K562 (cell line): Measurements from ENCODE around the gene BMPR2. TPM values are rescaled to one million over a fixed set of nuclear protein-coding genes. Genes with fewer than 3 reads are reported as not detected.

Experiments
- ATAC-seq: fragments of 200-7000 bp; cut with Tn5 transposase; 3 replicates; pipeline ENCODE4 v1.9.1; 2020; ENCODE audit warnings: moderate library complexity
- BruUV-seq: library from RNA; stranded (reverse); fragments of 400-500 nt; replicated peaks from 2 replicates; lab custom pipeline; 2021; lab: Mats Ljungman, UMichigan
- CTCF ChIA-PET: fragments of 300-600 bp; formaldehyde crosslinking; extraction: SDS; loops from one replicate; lab custom pipeline; 2021; ENCODE audit warnings: low intra/inter-chr PET ratio; lab: Yijun Ruan, JAX
- POLR2A ChIA-PET: fragments of 300-600, 350-650 bp; sonication (Branson Sonifier 250); formaldehyde crosslinking; extraction: SDS; loops from one replicate; lab custom pipeline; 2021; ENCODE audit warnings: antibody characterized with exemption, inconsistent platforms; lab: Yijun Ruan, JAX
- DNase-seq, 4 experiments: peaks; one replicate each; pipeline versions ENCODE4 v3.0.0 to v3.0.0-alpha.2; 2011 to 2018; ENCODE audit warnings: low spot score in 3 of 4, mixed read lengths in 3 of 4; ENCODE audit errors: extremely low read depth in 1 of 4
- FAIRE-seq: peaks from 2 replicates; lab custom pipeline; 2011; peaks lifted over from hg19 to GRCh38; lab: Jason Lieb, UNC
- H2AFZ ChIP-seq: 2 replicates; pipeline ENCODE4 v1.6.0; 2011; ENCODE audit warnings: low read depth, low read length, control low read depth, inconsistent platforms
- H3K27ac ChIP-seq: fragments of 200-600 bp; 3 replicates; pipeline ENCODE4 v1.8.0; 2011; ENCODE audit warnings: low read depth, mild to moderate bottlenecking, control low read depth, inconsistent platforms, low read length, moderate library complexity, mixed read lengths; ENCODE audit errors: extremely low read depth
- H3K27me3 ChIP-seq, 2 experiments: fragments of 300-600 bp in 1 of 2; 2 replicates in 1 of 2; 3 replicates in 1 of 2; pipeline versions ENCODE4 v1.6.0 to v1.8.0; 2011; ENCODE audit warnings: inconsistent platforms in 2 of 2, low read length in 2 of 2, mild to moderate bottlenecking in 1 of 2, mixed read lengths in 1 of 2, moderate library complexity in 1 of 2; ENCODE audit not compliant: control insufficient read depth in 2 of 2, insufficient read depth in 2 of 2
- H3K36me3 ChIP-seq: fragments of 300-600 bp; 3 replicates; pipeline ENCODE4 v1.8.0; 2011; ENCODE audit warnings: mild to moderate bottlenecking, low read length, inconsistent platforms; ENCODE audit not compliant: control insufficient read depth, insufficient read depth
- H3K4me1 ChIP-seq, 2 experiments: fragments of 200-600 bp in 1 of 2; replicated peaks in 1 of 2; 2 replicates in 1 of 2; 3 replicates in 1 of 2; pipeline versions ENCODE4 v1.5.1 to v1.8.0; 2011; ENCODE audit warnings: inconsistent platforms in 2 of 2, low read length in 2 of 2, mild to moderate bottlenecking in 1 of 2, mixed read lengths in 1 of 2, moderate library complexity in 1 of 2; ENCODE audit not compliant: control insufficient read depth in 2 of 2, insufficient read depth in 2 of 2
- H3K4me2 ChIP-seq: 2 replicates; pipeline ENCODE4 v1.6.1; 2011; ENCODE audit warnings: low read length, control low read depth, inconsistent platforms, mixed read lengths; ENCODE audit not compliant: insufficient read depth
- H3K4me3 ChIP-seq: fragments of 200-600 bp; sonication (generic), shearing (Covaris generic); 2 replicates; pipeline ENCODE4 v1.5.1; 2016; ENCODE audit warnings: control low read depth, inconsistent platforms
- H3K79me2 ChIP-seq: fragments of 200-600 bp; 3 replicates; pipeline ENCODE4 v1.8.0; 2011; ENCODE audit warnings: low read length, inconsistent platforms; ENCODE audit not compliant: control insufficient read depth, insufficient read depth
- H3K9ac ChIP-seq, 2 experiments: 2 replicates each; pipeline versions ENCODE4 v1.6.0 to v1.6.1; 2011; ENCODE audit warnings: low read depth in 2 of 2, low read length in 2 of 2, control low read depth in 1 of 2, inconsistent platforms in 1 of 2, mild to moderate bottlenecking in 1 of 2, mixed read lengths in 1 of 2; ENCODE audit not compliant: insufficient read depth in 1 of 2
- H3K9me1 ChIP-seq: one replicate; pipeline ENCODE4 v1.6.0; 2011; ENCODE audit warnings: inconsistent platforms, mild to moderate bottlenecking, low read length, moderate library complexity; ENCODE audit not compliant: control insufficient read depth, insufficient read depth
- H3K9me3 ChIP-seq: replicated peaks from 2 replicates; pipeline ENCODE4 v1.5.1; 2011; ENCODE audit warnings: low read depth, low read length, inconsistent platforms; ENCODE audit not compliant: control insufficient read depth, insufficient read depth
- H4K20me1 ChIP-seq: replicated peaks from 2 replicates; pipeline ENCODE4 v1.6.1; 2011; ENCODE audit warnings: low read length, inconsistent platforms, mixed read lengths; ENCODE audit not compliant: control insufficient read depth, insufficient read depth
- EWSR1 ChIP-seq: fragments of 450-650 bp; IDR thresholded peaks from 2 replicates; pipeline ENCODE4 v1.6.1; 2018; ENCODE audit warnings: borderline replicate concordance, mild to moderate bottlenecking, low read depth, moderate library complexity; ENCODE audit not compliant: partially characterized antibody
- TBP ChIP-seq: optimal IDR thresholded peaks from 2 replicates; pipeline ENCODE3; 2011; ENCODE audit warnings: low read depth, low read length, improper control_type of control experiment
- ZNF76 ChIP-seq: fragments of 250-450 bp; sonication (Bioruptor Pico); IDR thresholded peaks from 2 replicates; pipeline ENCODE4 v1.4.0; 2020; ENCODE audit warnings: mild to moderate bottlenecking, moderate library complexity, borderline replicate concordance
- WGBS: fragments of 100-300 bp; shearing (Covaris generic); methylation state at CpG from one replicate; pipeline ENCODE4 v1.1.6; 2016; ENCODE audit warnings: low coverage, mixed read lengths; ENCODE audit not compliant: insufficient coverage; ENCODE audit errors: missing lambda C conversion rate; 5-methylcytosine and 5-hydroxymethylcytosine counted together
- in situ Hi-C: fragments of 300-500 bp; cut with MboI; formaldehyde crosslinking; loops from 4 replicates; pipeline ENCODE4 v1.15.0; 2018; ENCODE audit warnings: inconsistent platforms, mixed read lengths
- intact Hi-C: fragments of 100-400 bp; cut with micrococcal nuclease; formaldehyde crosslinking; loops from 2 replicates; pipeline ENCODE4 v1.14.2; 2022
- polyA plus RNA-seq, 8 experiments: library from polyadenylated mRNA; depleted of rRNA in 4 of 8; stranded (reverse) in 5 of 8; unstranded in 3 of 8; fragments of >200 nt; fragmentation: Nextera tagmentation in 2 of 8; fragmentation: Illumina TruSeq in 1 of 8; extraction: Ambion mirVana in 2 of 8; extraction: Trizol in 1 of 8; gene quantifications; 2 replicates each; pipeline versions ENCODE4 v1.2.1 to v1.2.3, GENCODE V29; 2011 to 2014; ENCODE audit warnings: inconsistent platforms in 1 of 8, missing spikeins in 1 of 8
- total RNA-seq, 7 experiments: library from RNA; depleted of rRNA in 6 of 7; stranded (reverse); fragments of >200 nt in 6 of 7; fragmentation: Illumina TruSeq in 2 of 7; extraction: Trizol in 2 of 7; gene quantifications; 2 replicates each; pipeline versions ENCODE4 v1.2.1 to v1.2.3, GENCODE V29; 2011 to 2021; ENCODE audit warnings: low replicate concordance in 1 of 7
- TF ChIP-seq, protein P1 (sequence below): fragments of 200-800 bp; sonication (Bioruptor generic); IDR thresholded peaks from 2 replicates; pipeline ENCODE4 v1.6.1; 2017; ENCODE audit warnings: missing genetic modification characterization, missing compliant biosample characterization

BMPR2 gene
- total and polyA plus RNA-seq, 9 of the 15 experiments (the other 6 are each of a cell fraction or from before 2014, with no cell fraction given), result 0.73 to 5.0 (median 3.3) TPM

DNA sequence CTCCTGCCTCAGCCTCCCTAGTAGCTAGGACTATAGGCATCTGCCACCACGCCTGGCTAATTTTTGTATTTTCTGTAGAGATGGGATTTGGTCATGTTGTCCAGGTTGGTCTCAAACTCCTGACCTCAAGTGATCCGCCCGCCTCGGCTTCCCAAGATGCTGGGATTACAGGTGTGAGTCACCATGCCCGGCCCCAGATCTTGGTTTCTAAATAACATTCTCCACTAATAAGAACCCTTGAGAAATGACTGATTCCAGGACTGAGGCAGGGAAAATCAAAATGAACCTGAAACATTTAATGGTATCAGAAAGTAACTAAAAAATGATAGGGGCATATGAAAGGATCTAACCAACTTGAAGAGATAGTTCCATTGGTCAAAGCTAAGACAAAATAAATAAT lies 34.0 kb downstream of the BMPR2 start (continued):
- TF ChIP-seq, protein P1, sequence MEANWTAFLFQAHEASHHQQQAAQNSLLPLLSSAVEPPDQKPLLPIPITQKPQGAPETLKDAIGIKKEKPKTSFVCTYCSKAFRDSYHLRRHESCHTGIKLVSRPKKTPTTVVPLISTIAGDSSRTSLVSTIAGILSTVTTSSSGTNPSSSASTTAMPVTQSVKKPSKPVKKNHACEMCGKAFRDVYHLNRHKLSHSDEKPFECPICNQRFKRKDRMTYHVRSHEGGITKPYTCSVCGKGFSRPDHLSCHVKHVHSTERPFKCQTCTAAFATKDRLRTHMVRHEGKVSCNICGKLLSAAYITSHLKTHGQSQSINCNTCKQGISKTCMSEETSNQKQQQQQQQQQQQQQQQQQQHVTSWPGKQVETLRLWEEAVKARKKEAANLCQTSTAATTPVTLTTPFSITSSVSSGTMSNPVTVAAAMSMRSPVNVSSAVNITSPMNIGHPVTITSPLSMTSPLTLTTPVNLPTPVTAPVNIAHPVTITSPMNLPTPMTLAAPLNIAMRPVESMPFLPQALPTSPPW, result no peak
- TF ChIP-seq ZNF76 (no peak), TBP (no peak)
- TF ChIP-seq, all 486 proteins: peak for 0

DNA sequence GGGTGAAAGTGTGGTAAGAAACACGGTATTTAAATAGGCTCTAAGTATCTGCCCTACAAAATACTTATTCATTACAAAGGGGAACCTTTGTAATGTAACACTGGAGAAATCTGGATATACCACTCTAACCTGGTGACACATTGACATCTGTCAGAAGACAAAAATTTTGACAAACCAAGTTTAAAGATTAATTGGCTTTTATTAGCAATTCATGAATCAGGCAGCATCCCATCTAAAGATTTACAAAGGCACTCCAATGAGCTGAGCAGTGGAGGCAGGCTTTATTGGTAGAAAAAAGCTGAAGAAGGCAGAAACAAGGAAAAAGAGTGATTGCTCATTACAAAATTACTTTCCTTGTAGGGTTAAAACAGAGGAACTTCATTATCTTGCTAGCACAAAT lies 35.0 kb downstream of the BMPR2 start:
- no peaks in the 10 kb centered on the region for H3K79me2 ChIP-seq
- ATAC-seq, result no peak
- peaks cover 0 to 9% of the 10 kb centered on the region in 2 experiments; a peak in 3 of 5 replicates for H3K4me1 ChIP-seq
- H3K4me2 ChIP-seq, result peak overlapping the region; percentile 25
- H3K27ac ChIP-seq, result peak overlapping the region; percentile 39; the same call in 1 of the 3 replicates
- no peaks in the 10 kb centered on the region for H4K20me1 ChIP-seq
- 0 out of 2 replicates have a peak overlapping the region, but pooled peaks have one; percentile 76 for H2AFZ ChIP-seq
- no peaks in the 10 kb centered on the region for H3K27me3 ChIP-seq
- no TSS peak for BruUV-seq
- in situ Hi-C loops, result no loop called here
- H3K9me3 ChIP-seq, result no peaks in the 10 kb centered on the region
- POLR2A ChIA-PET, result no interaction called here
- no peaks in the 10 kb centered on the region for H3K36me3 ChIP-seq
- TF ChIP-seq EWSR1, result no peak
- intact Hi-C loops, result no loop called here
- 17% methylated on average over 1 of the region's 1 CpG for WGBS
- no peak for FAIRE-seq
- no peak for DNase-seq
- CTCF ChIA-PET, result no interaction called here
- H3K4me3 ChIP-seq, result no peak overlapping the region
- H3K9me1 ChIP-seq, result no peaks in the 10 kb centered on the region
- H3K9ac ChIP-seq, result no peak overlapping the region
